Stimulated activated CD4-positive, alpha-beta T cell treated with anti-CD3 and anti-CD28 coated beads, Interleukin-1b, Interleukin-23, amount 100 ng/mL, for 4 hours (primary cell): Measurements from ENCODE around the gene BTRC.
"Not testable (repeated sequence)": the region's sequence is repeated elsewhere in the genome, so short reads cannot be mapped to it uniquely, and the experiment has no call there.

Source experiments
- DNase-seq, 2 donors: peaks; one replicate each; pipeline ENCODE4 v3.0.0-alpha.2; 2020; ENCODE audit warnings: low read depth in 2 of 2

The BTRC gene

DNA sequence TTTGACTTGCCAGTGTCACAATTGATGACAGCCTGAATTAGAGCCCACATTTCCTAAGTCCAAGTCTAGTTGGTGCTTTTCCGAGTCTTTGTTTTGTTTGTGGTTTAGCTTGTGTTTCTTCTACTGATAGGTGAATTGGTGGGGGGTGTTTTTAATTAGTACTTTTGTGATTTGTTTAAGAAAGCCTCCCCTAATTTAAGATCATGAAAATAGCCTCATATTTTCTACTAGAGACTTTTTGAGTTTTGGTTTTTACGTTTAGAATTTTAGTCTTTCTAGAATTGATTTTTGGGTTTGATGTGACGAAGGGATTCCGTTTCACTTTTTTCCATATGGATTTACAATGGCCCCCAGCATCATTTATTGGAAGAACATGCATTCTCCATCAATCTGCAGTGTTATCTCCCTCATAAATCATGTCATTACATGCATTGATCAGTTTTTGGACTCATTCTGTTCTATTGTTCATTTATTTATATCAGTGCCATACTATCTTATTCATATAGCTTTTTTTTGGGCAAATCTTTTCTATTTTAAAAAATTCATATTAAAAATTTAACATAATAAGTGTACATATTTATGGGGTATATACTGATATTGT is 32.8 kb downstream of the BTRC start:
- DNase-seq, result no peak

DNA sequence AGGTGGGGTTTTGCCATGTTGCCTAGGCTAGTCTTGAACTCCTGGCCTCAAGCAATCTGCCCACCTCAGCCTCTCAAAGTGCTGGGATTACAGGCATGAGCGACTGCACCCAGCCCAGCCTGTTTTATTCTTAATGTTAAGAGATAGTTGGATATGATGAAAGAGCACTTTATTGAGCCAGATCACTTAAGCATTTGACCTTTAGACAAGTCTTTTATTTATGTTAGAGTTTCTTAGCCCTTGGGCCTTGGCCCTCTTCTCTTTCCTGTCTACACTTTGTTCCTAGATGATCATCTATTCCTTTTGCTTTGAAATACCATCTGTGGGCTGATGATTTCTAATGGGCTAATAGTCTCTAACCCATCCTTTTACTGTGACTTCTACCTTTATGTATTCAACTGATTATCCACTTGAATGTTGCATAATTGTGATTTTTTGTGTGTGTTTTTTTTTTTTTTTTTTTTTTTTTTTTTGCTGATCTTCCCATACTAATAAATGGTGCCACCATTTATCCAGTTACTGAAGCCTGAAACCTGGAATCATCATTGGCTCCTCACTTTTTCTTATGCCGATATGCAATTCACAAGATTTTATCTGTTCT is 34.8 kb downstream of the BTRC start:
- DNase-seq, result no peak

- not testable (repeated sequence) for DNase-seq
Observed at GRCh38 chr10:101389532-101389931, 35.6 kb downstream of the BTRC start.

DNA sequence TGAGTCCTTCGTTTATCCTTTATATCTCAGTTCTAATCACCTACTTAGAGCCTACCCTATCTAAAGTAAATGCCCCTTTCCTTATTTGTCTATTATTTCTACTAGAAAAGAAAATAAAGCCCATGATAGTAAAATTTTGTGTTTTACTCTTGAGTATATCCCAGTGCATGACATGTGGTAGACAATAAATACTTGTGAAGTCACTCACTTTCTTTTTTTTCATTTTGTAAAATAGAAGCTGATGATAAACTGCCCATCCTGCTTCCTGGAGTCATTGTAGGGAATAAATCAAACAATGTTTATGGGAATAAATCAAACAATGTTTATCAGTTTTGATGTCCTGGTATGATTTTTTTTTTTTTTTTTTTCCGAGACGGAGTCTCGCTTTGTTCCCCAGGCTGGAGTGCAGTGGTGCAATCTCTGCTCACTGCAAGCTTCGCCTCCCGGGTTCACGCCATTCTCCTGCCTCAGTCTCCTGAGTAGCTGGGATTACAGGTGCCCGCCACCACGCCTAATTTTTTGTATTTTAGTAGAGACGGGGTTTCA is 36.1 kb downstream of the BTRC start:
- no peak for DNase-seq

GRCh38 chr10:101393378-101393777 is 39.4 kb downstream of the BTRC start:
- no peak for DNase-seq

- DNase-seq, result no peak
Observed at GRCh38 chr10:101394524-101395133, 40.7 kb downstream of the BTRC start.

GRCh38 chr10:101397140-101397539 is 43.2 kb downstream of the BTRC start:
- peak in 1 of 2 donors; percentile 6 for DNase-seq

DNA sequence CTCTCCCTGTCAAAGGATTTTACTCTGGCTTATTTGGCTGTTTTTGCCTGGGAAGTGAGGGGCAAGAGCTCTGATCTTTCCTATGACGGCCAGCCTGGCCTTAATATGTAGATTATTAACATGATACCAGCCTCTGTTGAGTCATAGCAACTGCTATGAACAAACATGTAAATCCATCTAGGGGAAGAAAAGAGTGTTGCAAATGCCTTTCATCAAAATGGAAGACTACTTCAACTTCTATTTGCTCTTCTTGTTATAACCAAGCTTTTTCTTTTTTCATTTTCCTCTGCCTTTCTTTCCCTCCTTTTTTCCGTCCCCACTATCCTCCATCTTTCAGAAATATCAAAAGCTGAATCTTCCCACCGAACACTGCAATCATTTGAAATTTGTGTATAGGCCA is 46.6 kb downstream of the BTRC start:
- DNase-seq, result no peak

- DNase-seq, result no peak
Observed at GRCh38 chr10:101402711-101403110, 48.7 kb downstream of the BTRC start.

DNA sequence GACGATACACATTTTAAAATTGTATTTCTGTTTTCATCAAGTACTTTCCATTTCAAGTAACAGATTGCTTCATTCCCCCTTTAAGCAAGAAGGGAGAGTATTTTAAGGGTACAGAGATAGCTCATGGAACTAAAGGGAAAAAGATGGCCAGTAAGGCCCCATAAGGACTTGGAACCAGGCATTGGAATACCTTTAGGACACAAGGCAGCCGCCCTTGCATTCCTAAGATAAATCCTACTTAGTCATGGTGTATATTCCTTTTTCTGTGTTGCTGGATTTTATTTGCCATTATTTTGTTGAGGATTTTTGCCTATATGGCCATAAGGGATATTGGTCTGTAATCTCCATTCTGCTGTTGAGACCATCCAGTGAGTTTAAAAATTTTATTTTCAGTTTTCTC is 49.2 kb downstream of the BTRC start:
- no peak for DNase-seq

- DNase-seq, result no peak
Observed at GRCh38 chr10:101405001-101405400, 51.0 kb downstream of the BTRC start.

- no peak for DNase-seq
Observed at GRCh38 chr10:101411598-101411997, 57.6 kb downstream of the BTRC start.

- DNase-seq, result no peak
Observed at GRCh38 chr10:101414034-101414433, 60.1 kb downstream of the BTRC start.

DNA sequence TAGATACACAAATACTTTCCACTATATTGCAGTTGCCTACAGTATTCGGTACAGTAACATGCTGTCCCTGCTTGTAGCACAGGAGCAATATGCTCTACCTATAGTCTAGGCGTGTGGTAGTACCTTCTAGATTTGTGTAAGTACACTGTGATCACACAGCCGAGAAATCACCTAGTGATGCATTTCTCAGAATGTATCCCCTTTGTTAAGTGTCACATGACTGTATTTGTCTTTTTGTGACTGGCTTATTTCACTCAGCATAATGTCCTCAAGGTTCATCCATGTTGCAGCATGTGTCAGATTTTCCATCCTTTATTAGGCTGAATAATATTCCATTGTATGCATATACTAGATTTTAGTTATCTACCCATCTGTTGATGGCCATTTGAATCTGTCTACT is 61.9 kb downstream of the BTRC start:
- DNase-seq, result no peak

GRCh38 chr10:101421967-101422366 is 68.0 kb downstream of the BTRC start:
- not testable (repeated sequence) for DNase-seq

- no peak for DNase-seq
Observed at GRCh38 chr10:101425535-101425934, 71.6 kb downstream of the BTRC start.

DNA sequence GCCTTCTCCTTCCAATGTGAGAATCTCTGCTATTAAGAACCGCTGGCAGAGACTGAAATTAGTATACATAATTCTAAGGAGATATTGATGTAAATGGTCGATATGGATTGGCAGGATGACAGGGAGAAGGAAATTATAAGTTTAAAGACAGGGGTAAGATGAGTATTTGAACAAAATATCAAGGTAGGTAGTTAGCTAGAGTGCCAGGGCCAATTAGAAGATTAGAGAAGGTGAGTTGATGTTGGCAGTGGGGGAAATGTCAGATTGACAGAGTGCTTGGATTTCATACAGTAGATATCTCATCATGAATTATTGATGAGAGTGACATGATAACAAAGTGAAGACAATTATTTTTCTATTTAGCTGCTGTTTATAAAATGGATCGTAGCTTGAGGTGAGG is 74.1 kb downstream of the BTRC start:
- no peak for DNase-seq

DNA sequence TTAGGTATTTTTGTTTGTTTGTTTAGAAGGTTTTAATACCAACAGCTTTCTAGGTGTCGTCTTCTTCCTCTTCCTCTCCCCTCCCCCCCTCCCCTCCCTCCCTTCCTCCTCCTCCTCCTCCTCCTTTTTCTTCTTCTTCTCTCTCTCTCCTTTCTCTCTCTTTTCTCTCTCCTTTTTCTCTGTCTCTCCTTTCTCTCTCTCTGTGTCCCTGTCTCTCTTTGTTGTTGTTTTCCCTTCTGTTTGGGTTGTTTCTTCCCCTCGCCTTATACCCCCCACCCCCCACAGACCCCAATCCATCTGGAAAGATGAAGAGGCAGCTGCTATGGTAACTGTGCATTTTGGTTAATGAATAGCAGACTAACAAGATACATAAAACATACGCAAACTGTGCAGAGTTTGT is 75.5 kb downstream of the BTRC start:
- DNase-seq, result no peak

DNA sequence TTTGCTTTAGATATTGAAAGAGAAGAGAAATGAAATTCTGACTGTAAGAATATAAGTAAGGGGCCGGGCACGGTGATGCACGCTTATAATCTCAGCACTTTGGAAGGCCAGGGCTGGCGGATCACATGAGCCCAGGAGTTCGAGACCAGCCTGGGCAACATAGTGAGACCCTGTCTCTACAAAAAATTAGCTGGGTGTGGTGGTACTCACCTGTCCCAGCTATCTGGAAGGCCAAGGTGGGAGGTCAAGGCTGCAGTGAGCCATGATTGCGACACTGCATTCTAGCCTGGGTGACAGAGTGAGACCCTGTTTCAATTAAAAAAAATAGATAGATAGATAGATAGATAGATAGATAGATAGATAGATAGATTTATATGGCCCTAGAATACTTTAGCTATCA is 82.3 kb downstream of the BTRC start:
- DNase-seq, result no peak

DNA sequence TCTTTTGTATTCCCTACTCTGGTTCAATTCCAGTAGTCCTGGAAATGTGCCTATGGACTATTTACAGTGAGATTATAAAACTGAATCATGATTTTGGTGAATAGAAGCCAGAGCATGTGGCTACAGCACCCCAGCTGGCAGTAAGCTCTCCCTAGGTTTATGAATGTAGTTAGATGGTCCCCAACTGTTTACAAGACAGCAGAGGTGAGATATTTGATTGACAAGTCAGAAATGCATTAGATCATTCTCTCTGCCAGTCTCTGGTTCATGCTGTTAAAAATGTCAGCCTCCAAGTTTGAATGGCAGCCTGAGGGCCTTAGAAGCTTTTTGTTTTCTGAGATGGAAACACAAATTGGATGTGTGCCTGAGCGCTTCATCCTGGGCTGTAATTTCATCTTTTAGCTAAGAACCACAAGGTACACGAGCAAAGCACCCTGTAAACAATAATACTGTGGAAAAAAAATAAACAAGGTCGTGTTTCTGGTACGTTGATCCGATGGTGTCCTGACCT is 85.0 kb downstream of the BTRC start:
- no peak for DNase-seq

- DNase-seq, result no peak
Observed at GRCh38 chr10:101441541-101442455, 87.8 kb downstream of the BTRC start.

DNA sequence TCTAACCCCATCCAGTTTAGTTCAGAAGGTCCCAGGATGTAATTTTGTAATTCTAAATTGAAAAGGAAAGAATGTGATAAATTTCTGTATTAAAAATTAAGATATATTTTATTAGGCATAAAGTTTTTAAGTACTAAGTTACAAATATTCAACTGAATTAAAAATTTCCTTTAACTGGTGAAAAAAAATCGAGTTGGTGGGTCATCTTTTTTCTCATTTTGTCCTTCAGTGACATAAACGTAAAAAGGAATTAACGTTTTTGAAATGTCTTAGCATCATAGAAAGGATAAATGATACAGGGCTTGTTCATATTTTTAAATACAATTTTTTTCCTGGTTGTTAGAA is 88.5 kb downstream of the BTRC start:
- no peak for DNase-seq
